ENCODE data around the gene ILDR2.

ILDR2 gene

DNA sequence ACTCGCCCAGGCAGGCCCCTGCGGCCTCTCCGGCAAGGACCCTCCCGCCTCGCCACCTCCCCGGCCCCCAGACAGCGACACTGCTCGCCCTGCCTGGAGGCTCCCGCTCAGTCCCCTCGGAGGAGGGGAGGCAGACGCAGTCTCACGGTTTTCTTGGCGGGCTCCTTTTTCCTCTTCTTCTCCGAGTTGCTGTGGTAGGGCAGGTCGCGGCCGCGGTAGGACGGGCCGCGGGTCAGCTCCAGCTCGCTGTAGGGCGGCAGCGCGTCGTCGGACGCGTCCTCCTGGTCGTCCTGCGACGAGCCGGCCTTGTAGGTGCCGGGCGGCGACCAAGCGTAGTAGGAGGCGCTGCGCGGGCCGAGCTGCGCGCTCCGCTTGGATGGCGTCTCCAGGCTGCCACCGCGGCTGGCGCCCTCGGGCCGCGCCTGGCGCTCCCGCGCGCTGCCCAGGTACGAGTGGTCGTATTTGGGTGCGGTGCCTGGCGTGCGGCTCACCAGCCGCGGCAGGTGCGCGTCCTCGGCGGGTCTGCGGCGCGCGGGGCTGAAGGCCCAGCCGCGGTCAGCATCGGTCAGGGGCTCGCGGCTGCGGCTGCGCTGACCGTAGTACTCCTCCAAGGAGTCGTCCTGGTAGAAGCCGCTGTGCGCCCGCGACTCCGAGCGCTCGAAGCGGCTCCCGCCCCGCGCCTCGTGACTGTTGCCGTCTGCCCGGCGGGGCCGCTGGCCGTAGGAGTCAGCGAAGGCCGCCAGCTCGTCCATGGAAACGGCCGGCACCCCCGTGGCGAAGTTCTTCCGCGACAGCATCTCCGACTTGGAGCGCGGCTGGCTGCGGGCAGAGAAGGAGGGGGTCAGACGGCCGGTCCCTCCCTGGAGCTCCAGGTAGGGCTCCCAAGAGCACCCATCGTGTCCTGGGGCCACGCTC, 54.5 kb downstream of the ILDR2 start:
- no peak overlapping the region for H3K27ac Mint-ChIP-seq
- H3K36me3 Mint-ChIP-seq (ENCODE audit: low read depth), result no peaks in the 10 kb centered on the region
- H3K4me1 Mint-ChIP-seq (ENCODE audit: low read depth), result no peaks in the 10 kb centered on the region
- no peaks in the 10 kb centered on the region for H3K9me3 Mint-ChIP-seq
- H3K27me3 Mint-ChIP-seq, result peaks cover 39% of the 10 kb centered on the region
- no peak overlapping the region for H3K4me3 Mint-ChIP-seq

GRCh38 chr1:166918956-166919316, 56.4 kb downstream of the ILDR2 start:
- H3K27me3 Mint-ChIP-seq, result peaks cover 39% of the 10 kb centered on the region
- no peak overlapping the region for H3K4me3 Mint-ChIP-seq
- no peaks in the 10 kb centered on the region for H3K9me3 Mint-ChIP-seq
- no peaks in the 10 kb centered on the region for H3K4me1 Mint-ChIP-seq (ENCODE audit: low read depth)
- no peak overlapping the region for H3K27ac Mint-ChIP-seq
- H3K36me3 Mint-ChIP-seq (ENCODE audit: low read depth), result no peaks in the 10 kb centered on the region

DNA sequence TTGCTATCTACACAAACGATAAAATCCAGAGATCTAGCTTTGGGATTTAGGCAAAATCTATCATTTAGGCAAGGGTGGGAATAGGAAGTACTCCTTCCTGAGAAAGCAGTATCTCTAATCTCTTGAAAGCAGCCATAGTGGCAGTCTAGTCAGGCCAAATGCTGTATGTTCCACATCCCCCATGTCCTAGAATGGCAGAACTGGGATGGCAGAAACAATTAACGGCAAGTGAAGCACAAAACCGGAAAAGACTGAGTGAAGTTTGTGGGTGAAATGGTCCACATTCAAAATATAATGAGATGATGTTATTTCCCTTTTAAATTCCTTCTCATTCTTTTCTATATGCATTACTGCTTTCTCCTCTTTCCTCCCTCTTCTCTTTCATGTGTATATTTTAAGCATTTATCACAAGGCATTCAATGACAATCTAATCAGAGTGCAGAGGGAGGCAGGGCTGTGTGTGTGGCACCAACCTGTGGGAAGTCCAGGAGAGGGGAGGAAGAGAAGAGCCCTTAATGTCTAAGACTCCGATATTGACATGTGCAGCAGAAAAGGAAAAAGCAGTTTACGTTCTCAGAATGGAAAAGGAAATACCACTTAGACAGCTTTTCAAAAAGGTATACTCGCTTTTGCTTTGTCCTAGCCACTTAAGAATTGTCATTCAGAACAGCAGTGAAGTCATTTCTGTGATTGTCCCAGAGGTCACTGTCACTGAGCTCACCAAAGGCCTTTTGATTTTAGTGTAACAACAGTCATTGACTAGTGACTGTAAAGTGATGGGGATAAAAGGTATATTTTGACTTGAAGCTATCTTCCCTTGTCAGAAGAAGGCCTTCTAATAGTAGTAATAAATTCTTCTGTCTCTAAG, 57.0 kb downstream of the ILDR2 start:
- H3K27ac Mint-ChIP-seq, result no peak overlapping the region
- no peaks in the 10 kb centered on the region for H3K9me3 Mint-ChIP-seq
- H3K4me1 Mint-ChIP-seq (ENCODE audit: low read depth), result no peaks in the 10 kb centered on the region
- H3K36me3 Mint-ChIP-seq (ENCODE audit: low read depth), result no peaks in the 10 kb centered on the region
- H3K4me3 Mint-ChIP-seq, result no peak overlapping the region
- peaks cover 39% of the 10 kb centered on the region for H3K27me3 Mint-ChIP-seq

- H3K27me3 Mint-ChIP-seq, result peaks cover 27% of the 10 kb centered on the region
- H3K4me3 Mint-ChIP-seq, result no peak overlapping the region
- peaks cover 4% of the 10 kb centered on the region for H3K9me3 Mint-ChIP-seq
- no peak overlapping the region for H3K27ac Mint-ChIP-seq
- H3K36me3 Mint-ChIP-seq (ENCODE audit: low read depth), result no peaks in the 10 kb centered on the region
- peaks cover 3% of the 10 kb centered on the region for H3K4me1 Mint-ChIP-seq (ENCODE audit: low read depth)
These were observed 59.4 kb downstream of the ILDR2 start for GRCh38 chr1:166915941-166916340.

GRCh38 chr1:166915042-166915441, 60.3 kb downstream of the ILDR2 start:
- no peak overlapping the region for H3K27ac Mint-ChIP-seq
- no peaks in the 10 kb centered on the region for H3K36me3 Mint-ChIP-seq (ENCODE audit: low read depth)
- no peak overlapping the region for H3K4me3 Mint-ChIP-seq
- H3K4me1 Mint-ChIP-seq (ENCODE audit: low read depth), result peaks cover 9% of the 10 kb centered on the region
- H3K9me3 Mint-ChIP-seq, result peaks cover 4% of the 10 kb centered on the region
- peaks cover 19% of the 10 kb centered on the region for H3K27me3 Mint-ChIP-seq

DNA sequence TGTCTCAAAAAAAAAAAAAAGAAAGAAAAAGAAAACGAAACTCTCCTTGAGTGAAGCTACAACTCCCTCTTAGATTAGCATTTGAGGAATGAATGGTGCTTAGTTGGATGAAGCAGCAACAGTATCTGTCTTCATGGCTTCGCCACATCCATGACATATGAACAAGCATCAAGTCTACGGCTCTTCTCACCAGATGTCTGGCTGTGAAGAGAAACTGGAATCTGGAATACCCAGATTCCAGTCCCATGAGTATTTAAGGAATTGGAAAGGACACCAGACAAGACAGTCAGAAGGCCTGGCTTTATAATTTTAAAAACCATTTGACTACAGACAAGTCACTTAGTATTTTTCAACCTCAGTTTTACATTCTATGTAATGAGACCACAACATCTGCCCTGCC, 61.2 kb downstream of the ILDR2 start:
- H3K27me3 Mint-ChIP-seq, result peaks cover 10% of the 10 kb centered on the region
- H3K4me3 Mint-ChIP-seq, result no peak overlapping the region
- peaks cover 4% of the 10 kb centered on the region for H3K9me3 Mint-ChIP-seq
- H3K27ac Mint-ChIP-seq, result no peak overlapping the region
- peaks cover 9% of the 10 kb centered on the region for H3K4me1 Mint-ChIP-seq (ENCODE audit: low read depth)
- no peaks in the 10 kb centered on the region for H3K36me3 Mint-ChIP-seq (ENCODE audit: low read depth)

- Mint-ChIP-seq H3K27me3 (no peaks in the 10 kb centered on the region), H3K4me3 (no peak overlapping the region), H3K4me1 (ENCODE audit: low read depth) (peaks cover 9% of the 10 kb centered on the region), H3K36me3 (ENCODE audit: low read depth) (no peaks in the 10 kb centered on the region), H3K9me3 (peaks cover 4% of the 10 kb centered on the region), H3K27ac (no peak overlapping the region)
These were observed 63.7 kb downstream of the ILDR2 start for GRCh38 chr1:166911624-166912023.

GRCh38 chr1:166910396-166910994, 64.8 kb downstream of the ILDR2 start:
- no peak overlapping the region for H3K27ac Mint-ChIP-seq
- no peaks in the 10 kb centered on the region for H3K36me3 Mint-ChIP-seq (ENCODE audit: low read depth)
- no peak overlapping the region for H3K4me3 Mint-ChIP-seq
- peaks cover 4% of the 10 kb centered on the region for H3K9me3 Mint-ChIP-seq
- no peaks in the 10 kb centered on the region for H3K27me3 Mint-ChIP-seq
- peaks cover 13% of the 10 kb centered on the region for H3K4me1 Mint-ChIP-seq (ENCODE audit: low read depth)

DNA sequence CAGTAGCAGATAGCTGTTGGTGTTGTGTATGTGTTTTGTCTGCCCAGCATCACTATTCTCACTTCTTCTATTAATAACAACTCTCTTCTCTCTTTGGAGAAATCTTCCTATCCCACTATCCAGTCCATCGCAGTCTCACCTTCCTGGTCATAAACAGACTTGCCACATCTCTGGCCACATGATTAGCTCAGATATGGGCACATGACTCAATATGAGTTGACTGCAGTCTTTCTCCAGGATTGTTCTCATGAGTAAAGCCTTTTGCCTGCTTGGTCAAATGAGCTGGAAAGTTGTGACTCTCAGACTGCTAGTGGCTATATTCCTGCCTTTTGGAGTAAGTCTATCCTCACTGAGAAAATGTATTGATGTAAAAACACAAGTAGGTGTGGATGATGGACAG, 66.4 kb downstream of the ILDR2 start:
- Mint-ChIP-seq H3K4me3 (no peak overlapping the region), H3K4me1 (ENCODE audit: low read depth) (peaks cover 13% of the 10 kb centered on the region), H3K27ac (no peak overlapping the region), H3K36me3 (ENCODE audit: low read depth) (no peaks in the 10 kb centered on the region), H3K27me3 (no peaks in the 10 kb centered on the region), H3K9me3 (peaks cover 4% of the 10 kb centered on the region)

DNA sequence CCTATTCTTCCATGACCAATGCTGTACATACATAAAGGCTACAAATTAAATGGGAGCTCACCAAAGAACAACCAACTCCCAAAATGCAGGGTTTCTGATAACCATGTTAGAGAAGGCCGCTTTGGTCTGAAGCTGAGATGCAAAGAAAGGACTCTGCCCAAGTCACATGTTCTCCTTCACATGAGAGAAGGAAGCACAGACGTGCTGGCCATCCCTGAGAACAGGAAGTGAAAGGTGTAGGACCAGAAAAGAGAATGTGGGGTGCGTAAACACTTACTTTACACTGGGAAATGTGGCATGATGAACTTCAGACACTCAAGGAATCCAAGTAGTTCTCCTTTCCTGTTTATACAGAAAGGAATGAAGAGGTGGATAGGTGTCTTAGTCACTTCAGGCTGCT, 67.6 kb downstream of the ILDR2 start:
- Mint-ChIP-seq H3K36me3 (ENCODE audit: low read depth) (no peaks in the 10 kb centered on the region), H3K27ac (no peak overlapping the region), H3K4me3 (no peak overlapping the region), H3K27me3 (no peaks in the 10 kb centered on the region), H3K4me1 (ENCODE audit: low read depth) (peaks cover 16% of the 10 kb centered on the region), H3K9me3 (peaks cover 4% of the 10 kb centered on the region)

- H3K36me3 Mint-ChIP-seq (ENCODE audit: low read depth), result no peaks in the 10 kb centered on the region
- H3K27me3 Mint-ChIP-seq, result no peaks in the 10 kb centered on the region
- H3K4me3 Mint-ChIP-seq, result no peak overlapping the region
- peaks cover 4% of the 10 kb centered on the region for H3K9me3 Mint-ChIP-seq
- H3K4me1 Mint-ChIP-seq (ENCODE audit: low read depth), result peaks cover 16% of the 10 kb centered on the region
- H3K27ac Mint-ChIP-seq, result no peak overlapping the region
These were observed 68.3 kb downstream of the ILDR2 start for GRCh38 chr1:166907051-166907450.

GRCh38 chr1:166906647-166907046, 68.7 kb downstream of the ILDR2 start:
- Mint-ChIP-seq H3K9me3 (no peaks in the 10 kb centered on the region), H3K27me3 (no peaks in the 10 kb centered on the region), H3K36me3 (ENCODE audit: low read depth) (no peaks in the 10 kb centered on the region), H3K4me1 (ENCODE audit: low read depth) (peaks cover 16% of the 10 kb centered on the region), H3K27ac (no peak overlapping the region), H3K4me3 (no peak overlapping the region)

DNA sequence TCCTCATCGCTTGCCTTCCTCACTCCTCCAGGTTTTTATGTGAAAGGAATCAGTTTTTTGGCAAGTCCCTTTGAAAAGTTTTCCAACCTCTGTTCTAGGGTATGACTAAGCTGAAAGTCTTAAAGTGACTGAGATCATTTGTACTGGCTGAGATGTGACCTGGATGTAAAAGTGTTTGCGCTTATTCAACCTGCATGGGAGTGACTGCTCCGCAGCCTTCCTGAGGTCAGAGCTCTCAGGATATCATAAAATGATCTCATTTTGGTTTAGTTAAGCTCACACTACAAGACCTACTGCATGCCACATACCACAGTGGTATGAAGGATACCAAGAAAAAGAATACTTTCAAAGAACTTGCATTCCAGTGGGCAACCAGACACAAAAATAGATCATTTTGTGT, 69.4 kb downstream of the ILDR2 start:
- no peaks in the 10 kb centered on the region for H3K36me3 Mint-ChIP-seq (ENCODE audit: low read depth)
- no peak overlapping the region for H3K27ac Mint-ChIP-seq
- H3K4me3 Mint-ChIP-seq, result no peak overlapping the region
- H3K9me3 Mint-ChIP-seq, result no peaks in the 10 kb centered on the region
- H3K4me1 Mint-ChIP-seq (ENCODE audit: low read depth), result peaks cover 12% of the 10 kb centered on the region
- no peaks in the 10 kb centered on the region for H3K27me3 Mint-ChIP-seq

- H3K9me3 Mint-ChIP-seq, result no peaks in the 10 kb centered on the region
- no peaks in the 10 kb centered on the region for H3K27me3 Mint-ChIP-seq
- H3K36me3 Mint-ChIP-seq (ENCODE audit: low read depth), result no peaks in the 10 kb centered on the region
- no peak overlapping the region for H3K4me3 Mint-ChIP-seq
- no peak overlapping the region for H3K27ac Mint-ChIP-seq
- peaks cover 7% of the 10 kb centered on the region for H3K4me1 Mint-ChIP-seq (ENCODE audit: low read depth)
These were observed 70.2 kb downstream of the ILDR2 start for GRCh38 chr1:166905136-166905535.

DNA sequence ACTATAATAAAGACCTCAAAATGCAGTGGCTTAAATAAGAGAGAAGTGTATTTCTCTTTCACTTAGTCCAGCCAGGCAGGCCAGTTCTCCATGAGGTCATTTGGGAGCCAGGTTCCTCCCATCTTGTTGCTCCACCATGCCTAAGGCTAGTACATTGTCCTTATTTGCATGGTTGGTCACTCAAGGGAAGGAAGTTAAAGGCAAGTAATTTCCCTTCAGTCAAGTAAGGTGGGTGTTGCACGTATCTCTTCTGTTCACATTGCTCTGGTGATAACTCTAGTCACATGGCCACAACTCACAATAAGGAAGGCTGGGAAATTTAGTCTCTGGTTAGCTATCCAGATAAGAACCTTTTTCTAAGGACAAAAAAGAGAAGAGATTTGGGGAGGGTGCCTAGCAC, 72.1 kb downstream of the ILDR2 start:
- peaks cover 7% of the 10 kb centered on the region for H3K4me1 Mint-ChIP-seq (ENCODE audit: low read depth)

More for the DNA sequence above, 72.1 kb downstream of the ILDR2 start:
- no peaks in the 10 kb centered on the region for H3K9me3 Mint-ChIP-seq
- H3K27ac Mint-ChIP-seq, result no peak overlapping the region
- no peaks in the 10 kb centered on the region for H3K27me3 Mint-ChIP-seq
- H3K4me3 Mint-ChIP-seq, result no peak overlapping the region
- H3K36me3 Mint-ChIP-seq (ENCODE audit: low read depth), result no peaks in the 10 kb centered on the region
